GM13976 (cell line): ENCODE results near the gene ATP6V0D1.

ENCODE experiments used
- DNase-seq: peaks from one replicate; pipeline ENCODE4 v3.0.0; 2012; ENCODE audit warnings: low spot score
- in situ Hi-C: fragments of 300-500 bp; cut with MboI; formaldehyde crosslinking; loops from one replicate; pipeline ENCODE4 v1.12.0; 2022; ENCODE audit warnings: low sequenced_read_pairs, mixed read lengths, inconsistent platforms; ENCODE audit not compliant: unreplicated experiment
- TF ChIP-seq, protein P1 (sequence below): IDR thresholded peaks from 2 replicates; pipeline ENCODE4 v1.5.1; 2012; ENCODE audit warnings: borderline replicate concordance, mild to moderate bottlenecking; ENCODE audit not compliant: insufficient read depth; ENCODE audit errors: extremely low read depth, missing control alignments, control extremely low read depth

Gene ATP6V0D1

DNA sequence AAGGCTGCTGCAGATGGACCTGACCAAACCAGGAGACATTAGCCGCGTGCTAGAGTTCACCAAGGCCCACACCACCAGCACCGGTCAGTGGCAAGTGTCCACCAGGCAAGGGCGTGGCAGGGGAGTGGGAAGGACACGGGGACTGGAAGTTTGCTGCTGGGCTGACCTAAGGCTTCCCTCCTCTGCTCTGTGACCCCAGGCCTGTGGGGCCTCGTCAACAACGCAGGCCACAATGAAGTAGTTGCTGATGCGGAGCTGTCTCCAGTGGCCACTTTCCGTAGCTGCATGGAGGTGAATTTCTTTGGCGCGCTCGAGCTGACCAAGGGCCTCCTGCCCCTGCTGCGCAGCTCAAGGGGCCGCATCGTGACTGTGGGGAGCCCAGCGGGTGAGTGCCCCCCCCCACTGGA is 45.2 kb downstream of the ATP6V0D1 start:
- DNase-seq, result no peak
- in situ Hi-C loops, result no loop called here
- TF ChIP-seq, protein P1, sequence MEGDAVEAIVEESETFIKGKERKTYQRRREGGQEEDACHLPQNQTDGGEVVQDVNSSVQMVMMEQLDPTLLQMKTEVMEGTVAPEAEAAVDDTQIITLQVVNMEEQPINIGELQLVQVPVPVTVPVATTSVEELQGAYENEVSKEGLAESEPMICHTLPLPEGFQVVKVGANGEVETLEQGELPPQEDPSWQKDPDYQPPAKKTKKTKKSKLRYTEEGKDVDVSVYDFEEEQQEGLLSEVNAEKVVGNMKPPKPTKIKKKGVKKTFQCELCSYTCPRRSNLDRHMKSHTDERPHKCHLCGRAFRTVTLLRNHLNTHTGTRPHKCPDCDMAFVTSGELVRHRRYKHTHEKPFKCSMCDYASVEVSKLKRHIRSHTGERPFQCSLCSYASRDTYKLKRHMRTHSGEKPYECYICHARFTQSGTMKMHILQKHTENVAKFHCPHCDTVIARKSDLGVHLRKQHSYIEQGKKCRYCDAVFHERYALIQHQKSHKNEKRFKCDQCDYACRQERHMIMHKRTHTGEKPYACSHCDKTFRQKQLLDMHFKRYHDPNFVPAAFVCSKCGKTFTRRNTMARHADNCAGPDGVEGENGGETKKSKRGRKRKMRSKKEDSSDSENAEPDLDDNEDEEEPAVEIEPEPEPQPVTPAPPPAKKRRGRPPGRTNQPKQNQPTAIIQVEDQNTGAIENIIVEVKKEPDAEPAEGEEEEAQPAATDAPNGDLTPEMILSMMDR, result no peak

DNA sequence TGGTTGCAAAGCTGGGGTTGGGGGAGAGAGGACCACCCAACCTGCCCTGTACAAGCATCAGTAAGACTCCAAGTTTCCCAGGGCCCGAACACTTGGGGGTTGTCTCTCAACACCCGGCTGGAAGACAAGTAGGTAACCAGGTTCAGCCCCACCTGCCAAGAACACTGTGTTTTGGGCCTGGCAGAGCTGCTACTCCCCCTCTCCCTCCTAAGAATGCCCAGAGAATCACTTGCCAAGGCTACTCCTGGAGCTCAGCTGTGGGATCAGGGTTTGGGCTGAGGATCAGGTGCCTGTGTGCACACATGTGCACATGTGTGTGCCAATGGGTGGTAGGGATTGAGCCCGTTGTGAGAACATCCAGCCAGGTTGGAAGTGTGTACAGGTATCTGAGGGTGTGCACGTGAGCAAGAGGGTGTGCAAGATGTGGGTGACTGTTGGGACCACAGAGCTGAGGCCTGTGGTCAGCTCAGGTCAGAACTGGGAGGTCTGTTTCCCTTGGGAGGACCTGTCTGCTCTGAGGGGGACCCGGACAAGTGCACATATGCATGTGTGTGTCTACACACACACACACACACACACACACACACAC is 47.7 kb downstream of the ATP6V0D1 start:
- DNase-seq, result no peak
- in situ Hi-C loops, result no loop called here
- TF ChIP-seq, protein P1, result no peak

DNA sequence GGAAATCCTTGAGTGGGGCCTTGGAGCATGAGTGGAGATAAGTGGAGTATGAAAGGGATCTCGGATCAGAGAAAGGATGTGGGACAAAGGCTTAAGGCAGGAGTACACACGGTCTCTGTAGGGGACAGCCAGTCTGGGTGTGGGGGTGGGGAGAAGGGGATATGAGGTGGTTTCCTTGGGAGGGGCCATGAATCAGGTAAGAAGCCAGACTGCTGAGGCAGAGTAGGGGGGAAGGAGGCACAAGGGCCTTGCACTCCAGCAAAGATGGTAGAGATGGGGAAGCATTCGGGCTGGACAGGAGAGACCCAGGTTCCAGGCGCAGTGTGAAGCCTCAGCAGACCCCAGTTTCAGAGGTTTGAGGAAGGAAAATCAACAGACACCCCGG is 48.5 kb downstream of the ATP6V0D1 start:
- in situ Hi-C loops, result no loop called here
- TF ChIP-seq, protein P1, result no peak

DNA sequence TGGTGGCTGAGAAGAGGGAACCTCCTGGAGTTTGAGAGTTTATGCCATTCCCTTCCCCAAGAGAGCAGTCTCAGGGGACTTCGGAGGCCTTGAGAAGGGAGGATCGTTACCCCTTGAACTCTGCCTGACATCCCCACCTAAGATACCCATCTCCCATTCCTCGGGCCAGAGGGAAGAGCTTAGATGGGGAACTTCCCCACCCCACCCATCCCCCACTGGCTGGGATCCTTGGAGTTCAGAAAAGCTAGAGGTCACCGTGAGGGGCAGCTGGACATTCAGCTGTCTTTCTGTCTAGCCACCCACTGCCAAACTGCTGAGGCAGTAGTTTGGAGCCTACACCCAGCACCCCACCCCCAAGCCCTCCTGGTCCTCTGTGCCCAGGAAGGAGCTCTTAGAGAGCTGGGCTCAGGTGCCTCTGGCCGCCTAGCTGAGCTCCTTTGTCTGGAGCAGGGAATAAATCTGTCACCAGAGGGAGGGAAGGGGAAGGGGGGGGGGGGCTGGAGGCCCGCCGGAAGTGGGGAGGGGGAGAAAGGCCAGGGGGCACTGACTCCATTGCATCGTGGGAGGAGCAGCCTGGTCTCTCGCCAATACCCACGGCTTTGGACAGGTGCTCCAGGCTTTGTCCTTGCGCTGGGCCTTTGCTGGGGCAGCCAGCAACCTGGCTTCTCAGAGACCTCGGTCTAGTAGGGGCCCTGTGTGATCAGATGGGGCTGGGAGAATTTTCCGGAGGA is 49.0 kb downstream of the ATP6V0D1 start:
- TF ChIP-seq, protein P1, result no peak
- DNase-seq, result no peak
- in situ Hi-C loops, result no loop called here

More for the DNA sequence above, 48.5 kb downstream of the ATP6V0D1 start:
- no peak for DNase-seq

DNA sequence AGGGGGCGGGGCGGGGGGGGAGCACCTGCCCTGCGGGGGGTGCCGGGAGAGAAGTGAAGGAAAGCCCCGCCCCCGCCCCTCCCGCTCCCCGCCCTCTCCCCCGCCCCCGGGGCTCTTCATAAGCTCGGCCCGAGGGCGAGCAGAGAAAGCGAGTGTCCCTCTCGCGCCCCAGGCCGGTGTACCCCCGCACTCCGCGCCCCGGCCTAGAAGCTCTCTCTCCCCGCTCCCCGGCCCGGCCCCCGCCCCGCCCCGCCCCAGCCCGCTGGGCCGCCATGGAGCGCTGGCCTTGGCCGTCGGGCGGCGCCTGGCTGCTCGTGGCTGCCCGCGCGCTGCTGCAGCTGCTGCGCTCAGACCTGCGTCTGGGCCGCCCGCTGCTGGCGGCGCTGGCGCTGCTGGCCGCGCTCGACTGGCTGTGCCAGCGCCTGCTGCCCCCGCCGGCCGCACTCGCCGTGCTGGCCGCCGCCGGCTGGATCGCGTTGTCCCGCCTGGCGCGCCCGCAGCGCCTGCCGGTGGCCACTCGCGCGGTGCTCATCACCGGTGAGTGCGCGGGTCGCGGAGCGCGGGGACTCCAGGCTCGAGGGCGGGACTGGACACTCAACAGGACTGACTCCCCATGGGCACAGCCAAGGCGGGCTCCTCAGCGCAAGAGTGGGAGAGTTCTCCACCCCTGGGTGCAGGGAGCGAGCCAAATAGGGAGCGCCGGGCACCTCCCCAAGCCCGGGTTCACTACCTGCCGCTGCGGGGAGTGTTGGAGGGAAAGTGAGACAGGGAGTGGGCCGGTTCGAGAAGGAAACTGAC is 49.8 kb downstream of the ATP6V0D1 start, which contains the start of gene HSD11B2:
TSS of gene HSD11B2 (plus strand) at position 145 of the 798 bp plus-strand sequence. CDS start at position 273, 128 bp downstream.
- DNase-seq, result peak; percentile 71
- in situ Hi-C loops, result no loop called here
- TF ChIP-seq, protein P1, result no peak

DNA sequence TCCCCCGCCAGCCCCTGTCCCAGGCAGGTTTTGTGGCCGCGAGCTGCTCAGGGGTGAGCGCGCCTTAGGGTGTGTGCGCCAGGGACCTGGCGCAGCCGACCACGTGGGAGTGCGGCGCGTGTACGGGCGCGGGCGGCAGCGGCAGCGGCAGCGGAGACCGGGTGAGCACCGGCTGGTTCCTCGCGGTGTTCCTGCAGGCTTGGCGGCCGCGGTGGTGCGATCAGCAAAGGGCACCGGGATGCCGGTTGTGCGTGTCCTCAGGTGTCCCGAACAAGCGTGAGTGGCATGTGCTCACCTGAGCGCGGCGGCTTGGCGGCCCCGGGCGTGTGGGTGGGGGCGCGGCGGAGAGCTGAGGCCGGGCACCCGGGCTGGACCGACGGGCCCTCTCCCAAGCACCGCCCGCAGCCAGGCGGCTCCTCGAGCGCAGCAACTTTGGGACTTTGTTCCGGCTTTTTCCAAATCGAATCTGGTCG is 50.4 kb downstream of the ATP6V0D1 start:
- TF ChIP-seq, protein P1, result no peak
- in situ Hi-C loops, result no loop called here
- DNase-seq, result no peak
